ENCODE results near the gene ALKBH3.

DNA sequence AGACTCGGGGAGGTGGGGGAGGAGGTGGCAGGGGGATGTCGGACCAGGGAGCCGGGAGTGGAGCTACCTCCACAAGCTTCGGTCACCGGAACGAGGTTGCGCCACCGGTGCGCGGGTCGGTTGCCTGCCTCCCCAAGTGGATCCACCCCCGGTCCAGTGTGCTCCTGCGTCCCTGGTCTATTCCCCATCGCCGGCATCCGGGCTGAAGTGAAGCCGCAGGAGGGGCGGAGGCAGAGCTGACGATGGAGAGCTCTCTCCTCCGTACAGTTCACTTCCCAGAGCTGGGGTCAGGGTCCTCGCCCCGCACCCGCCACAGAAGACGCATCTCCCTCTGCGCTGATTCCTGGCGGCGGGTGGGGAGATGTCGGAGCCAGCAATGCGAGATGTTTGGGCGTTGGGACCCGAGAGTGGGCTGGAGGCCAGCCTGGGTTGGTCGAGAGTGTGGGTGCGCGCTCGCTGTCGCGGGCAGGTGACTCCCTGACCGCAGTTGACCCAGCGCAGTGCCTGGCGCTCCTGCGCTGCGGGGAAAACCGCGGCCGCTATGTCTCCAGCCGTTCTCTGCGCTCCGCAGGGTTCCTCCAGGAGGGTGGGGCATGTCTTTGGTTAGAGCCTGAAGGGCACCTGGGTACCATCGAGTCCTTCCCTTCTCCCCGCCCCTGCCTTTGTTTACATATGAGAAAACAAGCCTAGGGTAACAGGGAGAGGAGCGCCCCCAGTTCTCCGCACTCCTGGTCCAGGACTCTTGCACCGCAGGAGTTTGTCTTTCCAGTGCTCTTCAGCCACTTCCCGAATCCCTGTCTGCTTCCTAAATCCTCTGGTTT, 63.5 kb downstream of the ALKBH3 start:
- no peak for TF ChIP-seq JUN (IDR thresholded peaks at IDR 0.05)
- TF ChIP-seq PHF8 (IDR thresholded peaks at IDR 0.05; ENCODE audit: borderline replicate concordance, low read depth): no peak
- no peak for TF ChIP-seq ZFP36 (IDR thresholded peaks at IDR 0.05; ENCODE audit: borderline replicate concordance, partially characterized antibody)
- TF ChIP-seq, protein P1, sequence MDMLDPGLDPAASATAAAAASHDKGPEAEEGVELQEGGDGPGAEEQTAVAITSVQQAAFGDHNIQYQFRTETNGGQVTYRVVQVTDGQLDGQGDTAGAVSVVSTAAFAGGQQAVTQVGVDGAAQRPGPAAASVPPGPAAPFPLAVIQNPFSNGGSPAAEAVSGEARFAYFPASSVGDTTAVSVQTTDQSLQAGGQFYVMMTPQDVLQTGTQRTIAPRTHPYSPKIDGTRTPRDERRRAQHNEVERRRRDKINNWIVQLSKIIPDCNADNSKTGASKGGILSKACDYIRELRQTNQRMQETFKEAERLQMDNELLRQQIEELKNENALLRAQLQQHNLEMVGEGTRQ (IDR thresholded peaks at IDR 0.05): no peak
- TF ChIP-seq, protein P2, sequence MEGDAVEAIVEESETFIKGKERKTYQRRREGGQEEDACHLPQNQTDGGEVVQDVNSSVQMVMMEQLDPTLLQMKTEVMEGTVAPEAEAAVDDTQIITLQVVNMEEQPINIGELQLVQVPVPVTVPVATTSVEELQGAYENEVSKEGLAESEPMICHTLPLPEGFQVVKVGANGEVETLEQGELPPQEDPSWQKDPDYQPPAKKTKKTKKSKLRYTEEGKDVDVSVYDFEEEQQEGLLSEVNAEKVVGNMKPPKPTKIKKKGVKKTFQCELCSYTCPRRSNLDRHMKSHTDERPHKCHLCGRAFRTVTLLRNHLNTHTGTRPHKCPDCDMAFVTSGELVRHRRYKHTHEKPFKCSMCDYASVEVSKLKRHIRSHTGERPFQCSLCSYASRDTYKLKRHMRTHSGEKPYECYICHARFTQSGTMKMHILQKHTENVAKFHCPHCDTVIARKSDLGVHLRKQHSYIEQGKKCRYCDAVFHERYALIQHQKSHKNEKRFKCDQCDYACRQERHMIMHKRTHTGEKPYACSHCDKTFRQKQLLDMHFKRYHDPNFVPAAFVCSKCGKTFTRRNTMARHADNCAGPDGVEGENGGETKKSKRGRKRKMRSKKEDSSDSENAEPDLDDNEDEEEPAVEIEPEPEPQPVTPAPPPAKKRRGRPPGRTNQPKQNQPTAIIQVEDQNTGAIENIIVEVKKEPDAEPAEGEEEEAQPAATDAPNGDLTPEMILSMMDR (IDR thresholded peaks at IDR 0.05): no peak
- TF ChIP-seq HDAC2 (IDR thresholded peaks at IDR 0.05): no peak
- TF ChIP-seq MAZ (IDR thresholded peaks at IDR 0.05; ENCODE audit: borderline replicate concordance, low read depth, low read length): no peak
- TF ChIP-seq, protein P3, sequence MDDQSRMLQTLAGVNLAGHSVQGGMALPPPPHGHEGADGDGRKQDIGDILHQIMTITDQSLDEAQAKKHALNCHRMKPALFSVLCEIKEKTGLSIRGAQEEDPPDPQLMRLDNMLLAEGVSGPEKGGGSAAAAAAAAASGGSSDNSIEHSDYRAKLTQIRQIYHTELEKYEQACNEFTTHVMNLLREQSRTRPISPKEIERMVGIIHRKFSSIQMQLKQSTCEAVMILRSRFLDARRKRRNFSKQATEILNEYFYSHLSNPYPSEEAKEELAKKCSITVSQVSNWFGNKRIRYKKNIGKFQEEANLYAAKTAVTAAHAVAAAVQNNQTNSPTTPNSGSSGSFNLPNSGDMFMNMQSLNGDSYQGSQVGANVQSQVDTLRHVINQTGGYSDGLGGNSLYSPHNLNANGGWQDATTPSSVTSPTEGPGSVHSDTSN (IDR thresholded peaks at IDR 0.05): no peak
- TF ChIP-seq CEBPB (IDR thresholded peaks at IDR 0.05): no peak
- no peak for TF ChIP-seq CHD2 (IDR thresholded peaks at IDR 0.05; ENCODE audit: low read length, partially characterized antibody)
- TF ChIP-seq RAD21 (conservative IDR thresholded peaks at IDR 0.05 in 1 of 2, IDR thresholded peaks at IDR 0.05 in 1 of 2): no peak

All from A549 (cell line).